Globus pallidus (tissue), 1 donor: ENCODE measurements around the gene TRIML1.
"Not testable (repeated sequence)": the region's sequence is repeated elsewhere in the genome, so short reads cannot be mapped to it uniquely, and the experiment has no call there.

Experiments
- DNase-seq: peaks from one replicate; pipeline ENCODE4 v3.0.0-alpha.2; 2015; ENCODE audit warnings: low spot score

The TRIML1 gene

DNA sequence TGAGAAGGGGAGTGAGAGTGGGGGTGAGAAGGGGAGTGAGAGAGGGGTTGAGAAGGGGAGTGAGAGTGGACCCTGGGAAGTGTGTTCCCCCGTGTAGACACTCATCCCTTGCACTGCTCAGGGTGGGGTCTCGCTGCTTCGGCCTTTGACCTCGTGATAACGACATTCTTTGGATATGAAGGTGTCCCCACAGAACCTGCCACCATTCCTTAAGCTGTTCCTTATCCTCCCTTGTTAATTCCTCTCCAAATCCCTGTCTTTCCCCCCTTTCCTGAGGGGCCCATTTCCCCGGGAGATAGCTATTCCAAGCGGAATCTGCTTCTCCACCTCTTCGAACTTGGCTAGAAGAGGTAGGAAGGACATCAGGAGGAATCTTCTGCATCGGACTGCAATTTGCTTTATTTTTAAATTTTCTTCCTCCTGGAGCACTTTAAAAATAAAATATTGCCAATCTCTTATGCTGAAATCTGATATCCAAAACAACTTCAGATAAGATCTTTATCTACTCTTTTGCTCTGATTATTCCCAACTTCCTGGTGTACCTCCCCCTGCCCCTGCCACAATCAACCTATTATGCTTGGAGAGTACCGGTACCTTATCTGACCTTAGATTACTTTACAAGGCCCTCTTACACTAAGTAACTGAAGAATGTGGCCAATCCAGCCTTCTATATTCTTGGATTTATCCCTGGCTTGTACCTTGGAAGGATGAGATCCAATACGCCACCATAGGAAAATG lies 15.6 kb downstream of the TRIML1 start:
- DNase-seq, result no peak

- DNase-seq, result no peak
Measured at GRCh38 chr4:188158336-188158735, 19.1 kb downstream of the TRIML1 start.

DNA sequence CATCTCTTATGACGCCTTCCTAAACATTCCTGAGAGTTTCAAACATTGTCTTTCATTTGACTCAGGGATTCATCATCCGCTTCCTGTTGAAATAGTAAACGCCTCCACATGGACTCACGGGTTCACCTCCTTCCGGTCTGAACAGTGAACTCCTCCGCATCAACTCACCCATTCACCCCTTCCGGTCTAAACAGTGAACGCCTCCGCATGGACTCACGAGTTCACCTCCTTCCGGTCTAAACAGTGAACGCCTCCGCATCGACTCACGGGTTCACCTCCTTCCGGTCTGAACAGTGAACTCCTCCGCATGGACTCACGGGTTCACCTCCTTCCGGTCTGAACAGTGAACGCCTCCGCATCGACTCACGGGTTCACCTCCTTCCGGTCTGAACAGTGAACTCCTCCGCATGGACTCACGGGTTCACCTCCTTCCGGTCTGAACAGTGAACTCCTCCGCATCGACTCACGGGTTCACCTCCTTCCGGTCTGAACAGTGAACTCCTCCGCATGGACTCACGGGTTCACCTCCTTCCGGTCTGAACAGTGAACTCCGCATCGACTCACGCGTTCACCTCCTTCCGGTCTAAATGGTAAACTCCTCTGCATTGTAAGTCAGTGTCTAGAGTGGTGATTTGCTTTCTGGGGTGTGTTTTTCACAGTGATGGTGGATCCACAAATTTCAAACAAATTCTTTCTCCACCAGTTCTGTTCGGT lies 20.4 kb downstream of the TRIML1 start:
- DNase-seq, result not testable (repeated sequence)

GRCh38 chr4:188160406-188160805 lies 21.2 kb downstream of the TRIML1 start:
- no peak for DNase-seq

DNA sequence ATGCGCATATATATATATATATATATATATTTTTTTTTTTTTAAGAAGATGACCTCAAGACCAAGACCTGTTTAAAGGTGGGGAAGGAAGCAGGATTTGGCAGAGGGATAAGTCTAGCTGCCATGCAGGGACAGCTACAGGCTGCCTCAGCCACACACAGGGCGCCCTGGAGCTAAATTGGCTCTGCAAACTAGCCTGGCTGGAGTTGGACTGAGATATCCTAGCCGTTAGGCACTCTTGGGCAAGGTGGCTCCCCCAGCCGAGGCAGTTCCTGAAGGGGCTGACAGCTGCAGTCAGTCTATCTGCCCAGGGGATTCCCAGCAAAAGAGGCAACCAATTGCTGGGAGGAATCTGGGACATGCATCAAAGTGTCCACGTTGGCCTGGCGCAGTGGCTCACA lies 21.9 kb downstream of the TRIML1 start:
- no peak for DNase-seq

GRCh38 chr4:188162698-188163097 lies 23.5 kb downstream of the TRIML1 start:
- no peak for DNase-seq

- no peak for DNase-seq
Measured at GRCh38 chr4:188168726-188169373, 29.6 kb downstream of the TRIML1 start.

DNA sequence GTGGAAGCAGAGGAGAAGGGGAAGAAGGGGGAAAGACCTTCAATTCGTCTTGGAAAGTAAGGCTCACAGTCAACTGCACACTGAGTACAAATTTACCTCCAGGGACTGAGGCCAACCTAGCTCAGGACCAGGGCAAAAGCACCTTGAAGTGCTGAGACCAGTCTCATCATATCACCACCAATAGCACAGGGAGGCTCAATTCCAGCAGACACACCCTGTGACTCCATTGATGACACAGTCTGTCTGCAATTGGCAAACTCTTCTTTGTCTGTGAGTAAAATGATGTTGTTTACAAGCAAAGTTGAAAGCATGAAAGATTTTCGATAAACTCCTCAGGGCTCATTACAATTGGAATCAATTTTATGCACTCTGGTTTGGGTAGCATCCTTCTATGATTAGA lies 32.3 kb downstream of the TRIML1 start:
- DNase-seq, result no peak

GRCh38 chr4:188175288-188175687 lies 36.0 kb downstream of the TRIML1 start:
- no peak for DNase-seq

DNA sequence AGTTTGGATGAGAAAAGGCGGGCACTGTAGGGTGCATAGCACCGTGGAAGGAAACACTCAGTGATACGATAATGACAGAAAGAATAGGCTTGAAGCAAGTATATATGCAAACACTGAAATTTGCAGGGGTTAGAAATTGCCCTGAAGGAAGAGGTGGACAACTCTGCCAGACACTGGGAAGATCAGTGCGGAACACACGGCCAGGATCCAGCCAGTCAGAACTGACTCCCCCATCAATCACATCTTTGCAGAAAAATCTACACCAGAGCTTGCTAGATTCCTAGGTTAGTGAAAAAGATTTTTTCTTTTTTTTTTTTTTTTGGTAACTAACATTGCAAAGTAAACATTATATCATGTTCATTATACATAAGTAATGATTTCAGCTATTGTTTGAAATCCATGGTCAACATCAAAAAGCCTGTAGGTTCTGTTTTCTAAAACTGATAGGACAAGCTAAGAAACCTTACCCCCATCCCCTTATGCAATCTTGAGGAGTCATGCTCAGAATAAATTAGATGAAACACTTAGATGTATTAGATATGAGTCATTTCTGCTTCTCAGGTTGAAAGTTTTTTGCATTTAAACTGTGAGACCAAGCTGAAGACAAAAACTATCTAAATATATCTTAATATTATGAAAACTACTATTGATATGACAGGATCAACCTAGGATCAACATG lies 38.9 kb downstream of the TRIML1 start:
- no peak for DNase-seq

- no peak for DNase-seq
Measured at GRCh38 chr4:188178806-188179205, 39.6 kb downstream of the TRIML1 start.

DNA sequence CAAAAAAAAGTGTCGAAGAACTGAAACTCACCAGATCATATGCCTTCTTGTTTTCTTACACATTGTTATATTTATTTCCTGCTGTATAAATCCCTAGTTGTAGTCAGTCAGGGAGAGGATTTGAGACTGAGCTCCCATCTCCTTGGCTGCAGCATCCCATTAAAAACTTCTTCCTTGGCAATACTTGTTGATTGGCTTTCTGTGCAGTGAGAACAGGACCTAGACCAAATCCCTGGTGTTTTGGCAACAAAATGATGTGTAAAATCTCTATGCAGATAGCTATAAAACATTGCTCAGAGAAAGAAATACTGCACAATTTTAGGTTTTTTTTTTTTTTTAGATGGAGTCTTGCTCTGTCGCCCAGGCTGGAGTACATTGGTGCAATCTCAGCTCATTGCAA lies 47.9 kb downstream of the TRIML1 start:
- no peak for DNase-seq

GRCh38 chr4:188190461-188190860 lies 51.2 kb downstream of the TRIML1 start:
- DNase-seq, result no peak

DNA sequence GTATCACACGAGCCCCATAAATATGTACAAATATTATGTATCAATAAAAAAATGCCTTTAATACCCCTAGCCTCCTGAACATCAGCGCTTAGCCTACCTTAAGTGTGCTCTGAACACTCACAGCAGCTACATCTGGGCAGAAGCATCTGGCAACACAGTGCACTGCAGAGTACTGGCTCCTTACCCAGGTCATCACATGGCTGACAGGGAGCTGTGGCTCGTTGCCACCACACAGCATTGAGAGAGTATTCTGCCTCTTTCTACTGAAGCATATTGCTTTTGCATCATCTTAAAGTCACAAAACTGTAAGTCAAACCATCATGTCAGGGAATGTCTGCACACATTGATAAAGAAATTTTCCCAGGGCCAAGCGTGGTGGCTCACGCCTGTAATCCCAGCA lies 55.2 kb downstream of the TRIML1 start:
- DNase-seq, result no peak

DNA sequence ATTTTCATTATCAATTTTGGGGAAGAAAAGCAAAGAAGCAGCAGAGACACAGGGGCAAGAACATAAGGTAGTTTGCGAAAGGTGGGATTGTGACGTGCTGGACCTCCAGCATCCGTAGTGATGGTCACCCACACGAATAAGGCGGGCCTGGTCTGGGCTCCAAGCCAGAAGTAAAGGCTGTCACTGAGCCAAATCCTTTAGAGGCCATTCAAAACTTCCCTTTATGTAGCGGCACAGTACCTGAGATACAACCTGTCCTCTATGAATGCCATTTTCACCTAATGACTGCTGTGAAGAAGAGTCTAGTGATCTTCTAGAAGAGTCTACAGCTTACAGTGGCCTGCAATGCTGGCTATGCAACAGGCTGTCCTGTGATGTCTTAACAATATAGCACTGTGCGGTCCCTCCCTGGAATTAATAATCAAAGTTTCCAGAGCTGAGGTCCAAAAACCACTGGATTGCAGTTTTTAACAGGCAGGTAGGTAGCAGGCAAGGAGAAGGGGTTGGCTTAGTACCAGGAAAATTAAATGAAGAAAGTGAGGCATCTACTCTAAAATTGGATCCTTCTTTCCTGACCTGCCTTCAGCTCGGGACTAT lies 56.2 kb downstream of the TRIML1 start:
- no peak for DNase-seq

- DNase-seq, result no peak
Measured at GRCh38 chr4:188196134-188196735, 57.0 kb downstream of the TRIML1 start.
